ENCODE measurements around the gene FIG4. TPM values are rescaled to one million over a fixed set of nuclear protein-coding genes. Genes with fewer than 3 reads are reported as not detected.
"Not testable (repeated sequence)": the region's sequence is repeated elsewhere in the genome, so short reads cannot be mapped to it uniquely, and the experiment has no call there.

Gene FIG4
- total RNA-seq, 1 donor from 2014 or later: 11.6 TPM

- intact Hi-C loops (cut with micrococcal nuclease): no loop called here
These were observed 68.2 kb downstream of the FIG4 start for GRCh38 chr6:109759098-109759955.

- intact Hi-C loops (cut with micrococcal nuclease): no loop called here
These were observed 69.1 kb downstream of the FIG4 start for GRCh38 chr6:109760208-109760607.

DNA sequence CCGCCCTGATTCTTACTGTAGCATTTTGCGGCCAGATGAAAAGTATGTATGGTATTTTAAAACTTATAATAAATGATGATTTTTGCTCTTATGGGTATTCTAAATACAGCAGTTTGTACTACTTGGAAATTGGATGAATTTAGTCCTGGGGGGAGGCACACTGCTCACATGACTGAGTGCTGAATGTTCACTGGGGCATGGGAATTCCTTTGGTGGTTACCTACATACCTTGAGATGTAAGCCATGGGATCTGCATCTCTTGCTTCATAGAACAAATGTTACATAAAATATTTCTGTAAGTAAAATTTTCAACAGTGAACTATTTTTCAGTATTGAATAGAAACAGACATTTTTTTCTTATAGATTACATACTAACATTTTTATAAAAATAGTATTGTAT, 71.1 kb downstream of the FIG4 start:
- intact Hi-C loops (cut with micrococcal nuclease): no loop called here

GRCh38 chr6:109762769-109763441, 71.8 kb downstream of the FIG4 start:
- intact Hi-C loops (cut with micrococcal nuclease): no loop called here

GRCh38 chr6:109766167-109766566, 75.1 kb downstream of the FIG4 start:
- intact Hi-C loops (cut with micrococcal nuclease): no loop called here

DNA sequence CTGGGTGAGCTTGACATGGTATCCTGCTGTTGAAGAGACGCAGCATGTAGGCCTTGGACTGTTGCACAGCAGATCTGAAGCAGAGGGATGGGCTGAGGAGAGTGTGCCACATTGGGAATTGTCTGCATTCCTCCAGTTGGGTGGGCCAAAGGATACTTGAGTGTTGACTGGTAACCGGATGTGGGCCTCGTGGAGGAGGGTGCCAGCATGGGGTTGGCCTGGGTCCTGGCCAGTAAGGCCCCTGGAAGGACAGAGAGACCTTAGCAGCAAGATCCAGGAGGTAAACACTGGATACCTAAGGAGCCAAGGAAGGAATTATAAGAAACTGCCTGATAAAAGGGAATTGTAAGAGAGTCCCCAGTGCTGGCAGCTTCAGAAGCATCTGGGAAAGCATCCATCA, 76.9 kb downstream of the FIG4 start:
- intact Hi-C loops (cut with micrococcal nuclease): no loop called here

DNA sequence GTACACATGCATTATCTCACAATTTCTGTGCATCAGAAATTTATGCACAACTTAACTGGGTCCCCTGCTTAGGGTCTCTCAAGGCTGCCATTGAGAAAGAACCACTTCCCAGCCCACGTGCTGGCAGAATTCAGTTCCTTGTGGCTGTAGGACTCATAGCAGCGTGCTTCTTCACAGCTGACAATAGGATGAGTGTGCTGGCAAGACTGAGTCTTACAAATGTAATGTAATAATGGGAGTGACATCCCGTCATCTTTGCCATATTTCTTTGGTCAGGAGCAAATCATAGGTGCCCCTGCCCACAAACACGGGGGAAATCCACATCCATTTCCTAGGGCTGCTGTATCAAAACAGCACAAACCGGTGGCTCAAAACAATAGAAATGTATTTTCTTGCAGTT, 77.4 kb downstream of the FIG4 start:
- intact Hi-C loops (cut with micrococcal nuclease): no loop called here

DNA sequence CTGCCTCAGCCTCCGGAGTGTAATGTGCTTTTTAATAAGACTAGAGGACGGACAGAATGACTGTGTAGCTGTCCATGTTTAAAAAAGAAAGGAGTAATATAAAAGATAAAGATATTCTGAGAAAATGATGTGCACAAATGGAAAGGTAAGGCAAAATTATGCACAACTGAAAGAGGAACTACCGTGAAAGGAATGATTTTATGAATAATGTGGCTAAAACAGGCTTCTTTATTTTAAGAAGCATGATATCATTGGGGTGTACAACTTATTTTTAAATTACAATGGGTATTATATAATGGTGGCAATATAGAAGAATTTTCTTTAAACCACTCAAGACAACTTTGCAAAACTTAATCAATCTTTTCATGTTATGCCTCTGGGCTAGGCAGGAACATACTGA, 78.1 kb downstream of the FIG4 start:
- intact Hi-C loops (cut with micrococcal nuclease): no loop called here

- intact Hi-C loops (cut with micrococcal nuclease): no loop called here
These were observed 79.0 kb downstream of the FIG4 start for GRCh38 chr6:109770047-109770446.

- intact Hi-C loops (cut with micrococcal nuclease): no loop called here
These were observed 79.7 kb downstream of the FIG4 start for GRCh38 chr6:109770779-109771178.

- intact Hi-C loops (cut with micrococcal nuclease): not testable (repeated sequence)
These were observed 81.1 kb downstream of the FIG4 start for GRCh38 chr6:109771939-109772755.

GRCh38 chr6:109772883-109773431, 81.9 kb downstream of the FIG4 start:
- intact Hi-C loops (cut with micrococcal nuclease): no loop called here

GRCh38 chr6:109781001-109781400, 89.9 kb downstream of the FIG4 start:
- intact Hi-C loops (cut with micrococcal nuclease): no loop called here

- intact Hi-C loops (cut with micrococcal nuclease): no loop called here
These were observed 91.4 kb downstream of the FIG4 start for GRCh38 chr6:109782491-109782999.

DNA sequence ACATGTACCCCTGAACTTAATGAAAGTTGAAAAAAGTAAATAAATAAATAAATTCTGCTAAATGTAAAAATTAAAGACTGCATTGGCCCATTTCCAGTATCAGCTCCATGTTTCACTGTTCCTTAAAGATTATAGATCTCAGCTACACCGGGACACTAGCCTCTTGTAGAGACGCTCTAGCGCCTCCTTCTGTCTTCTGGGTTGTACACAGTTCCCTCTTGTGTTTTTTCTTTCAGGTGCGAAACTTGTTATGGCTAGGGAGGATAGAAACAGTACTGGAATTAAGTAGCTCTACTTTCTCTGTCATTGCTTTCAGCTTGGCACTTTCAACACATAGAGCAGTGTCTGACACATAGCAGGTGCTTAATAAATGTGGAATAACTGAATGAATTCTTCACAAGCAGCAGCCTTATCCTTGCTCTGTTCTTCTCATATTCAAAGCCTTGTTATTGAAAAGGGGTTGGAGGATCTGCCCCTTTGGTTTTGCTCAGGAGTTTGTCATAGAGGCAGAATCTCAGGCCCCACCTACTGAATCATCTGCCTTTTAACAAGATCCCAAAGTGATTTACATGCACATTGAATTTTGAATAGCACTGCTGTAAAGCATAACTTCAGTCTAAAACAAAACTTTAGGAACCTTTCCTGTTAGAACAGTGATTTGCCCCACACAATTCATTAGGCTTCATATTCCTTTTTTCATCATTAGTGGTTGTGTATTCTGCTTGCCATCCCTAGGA, 92.3 kb downstream of the FIG4 start:
- intact Hi-C loops (cut with micrococcal nuclease): loop anchor here (1.0 kb wide), 1 partner anchor 256 kb away; no protein-coding TSS in a partner anchor

DNA sequence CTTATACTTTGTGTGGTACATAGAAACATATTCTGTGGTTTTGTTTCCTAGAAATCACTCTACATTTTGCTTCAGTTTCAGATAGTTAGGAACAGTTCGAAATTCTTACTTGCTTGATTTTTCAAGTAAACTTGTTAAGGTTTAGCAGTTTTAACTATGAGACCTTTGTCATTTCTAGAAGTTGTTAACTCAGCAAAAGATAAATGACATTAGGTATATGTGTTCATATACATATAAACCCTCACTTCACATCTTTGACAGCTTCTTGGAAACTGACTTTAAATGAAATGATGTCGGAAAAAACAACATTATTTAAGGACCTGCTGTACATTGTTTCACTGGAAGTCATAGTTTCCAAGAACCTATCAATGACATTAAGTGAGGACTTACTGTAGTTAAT, 96.2 kb downstream of the FIG4 start:
- intact Hi-C loops (cut with micrococcal nuclease): no loop called here

GRCh38 chr6:109788687-109789086, 97.6 kb downstream of the FIG4 start:
- intact Hi-C loops (cut with micrococcal nuclease): no loop called here

DNA sequence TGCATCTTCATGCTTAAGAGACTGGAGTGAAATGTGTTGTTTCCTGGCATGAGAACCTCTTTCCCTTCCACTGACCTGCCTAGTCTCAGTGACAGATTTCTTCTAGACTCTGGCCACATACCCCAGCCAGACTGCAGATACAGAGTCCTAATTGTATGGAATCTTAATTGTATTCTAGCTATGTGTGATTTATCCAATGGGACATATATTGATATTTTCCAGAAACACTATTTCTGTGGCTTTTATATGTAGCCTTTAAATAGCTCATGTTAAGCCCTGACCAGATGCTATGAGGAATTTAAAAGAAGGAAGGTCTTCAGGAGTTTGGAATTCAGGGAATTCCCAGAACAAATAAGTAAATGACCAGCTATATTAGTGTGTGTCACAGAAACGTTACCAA, 99.0 kb downstream of the FIG4 start:
- intact Hi-C loops (cut with micrococcal nuclease): no loop called here

- intact Hi-C loops (cut with micrococcal nuclease): no loop called here
These were observed 100.2 kb downstream of the FIG4 start for GRCh38 chr6:109791301-109791700.

DNA sequence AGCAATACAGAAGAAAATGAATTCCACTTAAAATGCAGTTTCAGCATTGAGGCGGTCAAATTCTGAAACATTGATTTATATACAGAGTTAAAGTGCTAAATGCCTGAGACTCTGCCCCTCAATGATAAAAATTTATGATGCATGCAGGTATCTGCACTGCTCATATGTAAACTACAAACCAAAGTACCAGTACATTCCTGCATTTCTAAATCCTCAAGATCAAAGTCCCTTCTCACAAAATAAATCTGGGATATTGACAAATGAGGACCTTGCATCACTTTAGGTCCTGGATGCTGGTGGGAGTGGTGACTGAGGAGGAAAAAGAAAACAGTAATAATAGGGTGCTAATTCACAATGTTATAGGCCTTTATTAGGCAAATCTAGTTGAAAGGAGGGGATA, 101.9 kb downstream of the FIG4 start:
- intact Hi-C loops (cut with micrococcal nuclease): no loop called here

- intact Hi-C loops (cut with micrococcal nuclease): no loop called here
These were observed 102.7 kb downstream of the FIG4 start for GRCh38 chr6:109793792-109794191.

Data from T-helper 1 cell treated with Interleukin-12 subunit alpha and Interleukin-12 subunit beta and Interleukin-4 antibody, amounts not matched to agents 30 ng/mL and 1 ng/mL, for 36 hours (primary cell).